ENCODE results near the gene CCDC102A. TPM values are rescaled to one million over a fixed set of nuclear protein-coding genes. Genes with fewer than 3 reads are reported as not detected.

The CCDC102A gene
- total and polyA plus RNA-seq, 9 of the 15 experiments (the other 6 are each of a cell fraction or from before 2014, with no cell fraction given), result 0.03 to 4.9 (median 1.4) TPM

DNA sequence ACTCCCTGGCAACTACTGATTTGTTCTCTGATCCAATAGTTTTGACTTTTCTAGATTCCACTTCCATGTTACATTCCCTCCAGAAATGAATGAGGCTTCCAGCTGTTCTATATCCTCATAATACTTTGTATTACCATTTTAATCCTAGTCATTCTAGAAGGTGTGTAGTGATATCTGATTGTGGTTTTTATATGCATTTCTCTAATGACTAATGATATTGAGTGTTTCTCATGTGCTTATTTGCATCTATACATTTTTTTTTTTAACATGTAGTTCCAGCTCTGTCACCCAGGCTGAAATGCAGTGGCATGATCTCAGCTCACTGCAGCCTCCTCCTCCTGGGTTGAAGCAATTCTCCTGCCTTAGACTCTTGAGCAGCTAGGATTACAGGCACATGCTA is 13.4 kb upstream of the CCDC102A start:
- no peaks in the 10 kb centered on the region for H3K79me2 ChIP-seq (ENCODE audit: control insufficient read depth, insufficient read depth, low read length)
- no peak for FAIRE-seq
- POLR2A ChIA-PET, result no interaction called here
- ATAC-seq, result no peak
- DNase-seq (ENCODE audit: extremely low read depth in 1 of 4, low spot score in 3 of 4), result no peak
- no peaks in the 10 kb centered on the region for H3K27me3 ChIP-seq (ENCODE audit: control insufficient read depth in 2 of 2, insufficient read depth in 2 of 2, low read length in 2 of 2)
- no peak overlapping the region for H3K4me3 ChIP-seq
- no peaks in the 10 kb centered on the region for H3K36me3 ChIP-seq (ENCODE audit: control insufficient read depth, insufficient read depth, low read length)
- TF ChIP-seq ADNP (tag; IDR thresholded peaks at IDR 0.05) (no peak), E2F4 (CRISPR knock-in tag; IDR thresholded peaks at IDR 0.05; ENCODE audit: low read depth) (no peak), USF1 (CRISPR knock-in tag; IDR thresholded peaks at IDR 0.05) (no peak), ZNF445 (CRISPR knock-in tag; IDR thresholded peaks at IDR 0.05; ENCODE audit: low read depth) (no peak), ZNF830 (CRISPR knock-in tag; IDR thresholded peaks at IDR 0.05) (no peak), POU5F1 (IDR thresholded peaks at IDR 0.05; ENCODE audit: borderline replicate concordance, low read depth, low read length, partially characterized antibody) (no peak), RBM14 (IDR thresholded peaks at IDR 0.05; ENCODE audit: borderline replicate concordance, insufficient read depth, low read depth, low read length) (no peak), FOXJ3 (CRISPR knock-in tag; IDR thresholded peaks at IDR 0.05) (no peak), MEF2D (tag; conservative IDR thresholded peaks at IDR 0.05; ENCODE audit: low read depth) (no peak)
- TF ChIP-seq, protein P1, sequence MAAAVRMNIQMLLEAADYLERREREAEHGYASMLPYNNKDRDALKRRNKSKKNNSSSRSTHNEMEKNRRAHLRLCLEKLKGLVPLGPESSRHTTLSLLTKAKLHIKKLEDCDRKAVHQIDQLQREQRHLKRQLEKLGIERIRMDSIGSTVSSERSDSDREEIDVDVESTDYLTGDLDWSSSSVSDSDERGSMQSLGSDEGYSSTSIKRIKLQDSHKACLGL (CRISPR knock-in tag; IDR thresholded peaks at IDR 0.05; ENCODE audit: borderline replicate concordance, poor library complexity, severe bottlenecking), result no peak
- in situ Hi-C loops (cut with MboI) (no loop called here), intact Hi-C loops (cut with micrococcal nuclease) (no loop called here)
- CTCF ChIA-PET (ENCODE audit: low intra/inter-chr PET ratio), result no interaction called here
- BruUV-seq (replicated peaks), result no TSS peak
- peaks cover 0 to 2% of the 10 kb centered on the region in 2 experiments; a peak in 2 of 5 replicates for H3K4me1 ChIP-seq (replicated peaks in 1 of 2; ENCODE audit: control insufficient read depth in 2 of 2, insufficient read depth in 2 of 2, low read length in 2 of 2)
- no peaks in the 10 kb centered on the region for H3K9me1 ChIP-seq (ENCODE audit: control insufficient read depth, insufficient read depth, low read length)
- H3K9me3 ChIP-seq (replicated peaks; ENCODE audit: control insufficient read depth, insufficient read depth, low read depth, low read length), result no peaks in the 10 kb centered on the region
- H3K9ac ChIP-seq (ENCODE audit: insufficient read depth in 1 of 2, low read depth in 2 of 2, low read length in 2 of 2), result no peak overlapping the region
- H3K27ac ChIP-seq (ENCODE audit: extremely low read depth, low read depth, low read length), result no peak overlapping the region
- H2AFZ ChIP-seq (ENCODE audit: low read depth, low read length), result no peak overlapping the region
- no peak overlapping the region for H3K4me2 ChIP-seq (ENCODE audit: insufficient read depth, low read length)
- H4K20me1 ChIP-seq (replicated peaks; ENCODE audit: control insufficient read depth, insufficient read depth, low read length), result no peaks in the 10 kb centered on the region

Data from K562 (cell line).